Calu3 (cell line): Measurements from ENCODE around the gene ZNF335. TPM values are rescaled to one million over a fixed set of nuclear protein-coding genes. Genes with fewer than 3 reads are reported as not detected.
A peak's percentile ranks its signal among the peaks of the same experiment; 100 is the strongest.

ENCODE experiments used
- BruUV-seq: library from RNA; stranded (reverse); fragments of 400-500 nt; replicated peaks from 2 replicates; lab custom pipeline; 2021; lab: Mats Ljungman, UMichigan
- CTCF ChIA-PET: fragments of 300-600 bp; sonication (Branson Sonifier 250); formaldehyde crosslinking; loops from one replicate; lab custom pipeline; 2022; ENCODE audit warnings: antibody characterized with exemption; lab: Charles Lee
- DNase-seq: peaks from one replicate; pipeline ENCODE4 v3.0.0; 2022
- H3K27ac Mint-ChIP-seq: one replicate; pipeline ENCODE4 v1.8.0; 2022; ENCODE audit warnings: mixed read lengths; ENCODE audit not compliant: unreplicated experiment
- H3K27me3 Mint-ChIP-seq: one replicate; pipeline ENCODE4 v1.8.0; 2022; ENCODE audit warnings: mixed read lengths; ENCODE audit not compliant: unreplicated experiment
- H3K36me3 Mint-ChIP-seq: one replicate; pipeline ENCODE4 v1.8.0; 2022; ENCODE audit warnings: mild to moderate bottlenecking, moderate library complexity, mixed read lengths; ENCODE audit not compliant: insufficient read depth, unreplicated experiment
- H3K4me1 Mint-ChIP-seq: one replicate; pipeline ENCODE4 v1.8.0; 2022; ENCODE audit warnings: mild to moderate bottlenecking, low read depth, mixed read lengths; ENCODE audit not compliant: unreplicated experiment
- H3K4me3 Mint-ChIP-seq: one replicate; pipeline ENCODE4 v1.8.0; 2022; ENCODE audit warnings: mild to moderate bottlenecking, low read depth, moderate library complexity, mixed read lengths; ENCODE audit not compliant: unreplicated experiment
- H3K9me3 Mint-ChIP-seq: one replicate; pipeline ENCODE4 v1.8.0; 2022; ENCODE audit warnings: low read depth, mixed read lengths; ENCODE audit not compliant: unreplicated experiment
- intact Hi-C: fragments of 100-400 bp; cut with micrococcal nuclease; formaldehyde crosslinking; loops from one replicate; pipeline ENCODE4 v1.10.0; 2022; ENCODE audit not compliant: unreplicated experiment
- total RNA-seq: library from RNA; stranded (reverse); gene quantifications from 2 replicates; pipeline ENCODE4 v1.2.3, GENCODE V29; 2022
- TF ChIP-seq, protein P1 (sequence below): fragments of 200-600 bp; IDR thresholded peaks from one replicate; pipeline ENCODE4 v1.8.0; 2022; ENCODE audit warnings: antibody characterized with exemption; ENCODE audit not compliant: unreplicated experiment

ZNF335 gene
- total RNA-seq, 1 experiment from 2014 or later, result 31.9 TPM

- H3K9me3 Mint-ChIP-seq, result no peaks in the 10 kb centered on the region
- intact Hi-C loops, result no loop called here
- TF ChIP-seq, protein P1, sequence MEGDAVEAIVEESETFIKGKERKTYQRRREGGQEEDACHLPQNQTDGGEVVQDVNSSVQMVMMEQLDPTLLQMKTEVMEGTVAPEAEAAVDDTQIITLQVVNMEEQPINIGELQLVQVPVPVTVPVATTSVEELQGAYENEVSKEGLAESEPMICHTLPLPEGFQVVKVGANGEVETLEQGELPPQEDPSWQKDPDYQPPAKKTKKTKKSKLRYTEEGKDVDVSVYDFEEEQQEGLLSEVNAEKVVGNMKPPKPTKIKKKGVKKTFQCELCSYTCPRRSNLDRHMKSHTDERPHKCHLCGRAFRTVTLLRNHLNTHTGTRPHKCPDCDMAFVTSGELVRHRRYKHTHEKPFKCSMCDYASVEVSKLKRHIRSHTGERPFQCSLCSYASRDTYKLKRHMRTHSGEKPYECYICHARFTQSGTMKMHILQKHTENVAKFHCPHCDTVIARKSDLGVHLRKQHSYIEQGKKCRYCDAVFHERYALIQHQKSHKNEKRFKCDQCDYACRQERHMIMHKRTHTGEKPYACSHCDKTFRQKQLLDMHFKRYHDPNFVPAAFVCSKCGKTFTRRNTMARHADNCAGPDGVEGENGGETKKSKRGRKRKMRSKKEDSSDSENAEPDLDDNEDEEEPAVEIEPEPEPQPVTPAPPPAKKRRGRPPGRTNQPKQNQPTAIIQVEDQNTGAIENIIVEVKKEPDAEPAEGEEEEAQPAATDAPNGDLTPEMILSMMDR, result no peak
- no TSS peak for BruUV-seq
- H3K4me3 Mint-ChIP-seq, result no peak overlapping the region
- H3K36me3 Mint-ChIP-seq, result no peaks in the 10 kb centered on the region
- CTCF ChIA-PET, result interaction anchor here (1.0 to 1.1 kb wide), 2 partner anchors 18 to 26 kb away, joined by 3 to 5 read pairs; no protein-coding TSS in a partner anchor
- H3K27me3 Mint-ChIP-seq, result peaks cover 45% of the 10 kb centered on the region
- H3K27ac Mint-ChIP-seq, result no peak overlapping the region
- H3K4me1 Mint-ChIP-seq, result no peaks in the 10 kb centered on the region
- DNase-seq, result no peak
Measured at GRCh38 chr20:45917790-45918141, 54.2 kb downstream of the ZNF335 start.

- Mint-ChIP-seq H3K9me3 (no peaks in the 10 kb centered on the region), H3K4me3 (no peak overlapping the region), H3K4me1 (peaks cover 9% of the 10 kb centered on the region), H3K27me3 (peaks cover 39% of the 10 kb centered on the region), H3K36me3 (peaks cover 14% of the 10 kb centered on the region), H3K27ac (no peak overlapping the region)
- BruUV-seq, result no TSS peak
- no peak for DNase-seq
- intact Hi-C loops, result no loop called here
- CTCF ChIA-PET, result no interaction called here
- TF ChIP-seq, protein P1, result no peak
Measured at GRCh38 chr20:45913116-45913515, 58.9 kb downstream of the ZNF335 start.

GRCh38 chr20:45912344-45912682, 59.7 kb downstream of the ZNF335 start:
- Mint-ChIP-seq H3K4me3 (peak overlapping the region; percentile 62), H3K27me3 (peaks cover 39% of the 10 kb centered on the region), H3K4me1 (peaks cover 9% of the 10 kb centered on the region), H3K27ac (no peak overlapping the region), H3K36me3 (peaks cover 14% of the 10 kb centered on the region), H3K9me3 (no peaks in the 10 kb centered on the region)
- no peak for DNase-seq
- TF ChIP-seq, protein P1, result no peak
- CTCF ChIA-PET, result no interaction called here
- intact Hi-C loops, result no loop called here
- no TSS peak for BruUV-seq

GRCh38 chr20:45911486-45912343, 60.3 kb downstream of the ZNF335 start, which contains the start of gene PLTP:
TSS of gene PLTP (minus strand) at chr20:45912155. CDS start at chr20:45911452, 703 bp downstream.
- intact Hi-C loops, result no loop called here
- TF ChIP-seq, protein P1, result no peak
- BruUV-seq, result no TSS peak
- H3K27ac Mint-ChIP-seq, result peak within 1 kb of the TSS; percentile 40
- CTCF ChIA-PET, result interaction anchor here (1.0 kb wide), 1 partner anchor 72 kb away, joined by 3 read pairs; no protein-coding TSS in a partner anchor
- peak; percentile 28 for DNase-seq
- no peaks in the 10 kb centered on the region for H3K9me3 Mint-ChIP-seq
- H3K36me3 Mint-ChIP-seq, result peaks cover 14% of the 10 kb centered on the region
- H3K4me3 Mint-ChIP-seq, result peak within 1 kb of the TSS; percentile 62
- peaks cover 9% of the 10 kb centered on the region for H3K4me1 Mint-ChIP-seq
- H3K27me3 Mint-ChIP-seq, result peaks cover 39% of the 10 kb centered on the region
